ENCODE measurements around the gene CTXND2. TPM values are rescaled to one million over a fixed set of nuclear protein-coding genes. Genes with fewer than 3 reads are reported as not detected.

The CTXND2 gene
- polyA plus RNA-seq, 1 of the 3 experiments (the other 2 are of a cell fraction): not detected

DNA sequence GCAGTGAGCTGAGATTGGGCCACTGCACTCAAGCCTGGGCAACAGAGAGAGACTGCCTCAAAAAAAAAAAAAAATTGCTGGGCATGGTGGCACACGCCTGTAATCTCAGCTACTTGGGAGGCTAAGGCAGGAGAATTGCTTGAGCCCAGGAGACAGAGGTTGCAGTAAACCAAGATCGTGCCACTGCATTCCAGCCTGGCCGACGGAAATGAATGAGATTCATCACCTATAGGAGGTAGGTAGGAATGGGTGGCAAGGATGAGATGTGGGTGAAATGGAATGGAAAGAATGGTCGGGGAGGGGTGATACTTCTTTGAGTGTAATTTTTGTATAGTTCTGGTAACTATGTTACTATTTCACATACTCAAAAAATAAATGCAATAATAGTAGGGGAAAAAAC is 15.4 kb downstream of the CTXND2 start:
- WGBS (ENCODE audit: low lambda C conversion rate): 87% methylated on average over 5 of the region's 5 CpGs
- H2AFZ ChIP-seq (ENCODE audit: low read depth): no peak overlapping the region
- no peak overlapping the region for H3K27ac ChIP-seq (ENCODE audit: low read depth in 2 of 2, low read length in 1 of 2)
- POLR2A ChIA-PET: no interaction called here
- no peaks in the 10 kb centered on the region for H3K79me2 ChIP-seq (ENCODE audit: insufficient read depth)
- H4K20me1 ChIP-seq (ENCODE audit: insufficient read depth): no peaks in the 10 kb centered on the region
- TF ChIP-seq IRF3 (IDR thresholded peaks at IDR 0.05; ENCODE audit: low read depth, low read length) (no peak), TEAD4 (IDR thresholded peaks at IDR 0.05; ENCODE audit: borderline replicate concordance, insufficient read depth) (no peak), YY1 (IDR thresholded peaks at IDR 0.05; ENCODE audit: low read depth) (no peak), USF2 (IDR thresholded peaks at IDR 0.05; ENCODE audit: borderline replicate concordance, low read depth, low read length) (no peak), MXI1 (IDR thresholded peaks at IDR 0.05; ENCODE audit: low read depth, low read length) (no peak), SMC3 (IDR thresholded peaks at IDR 0.05; ENCODE audit: low read depth, low read length) (no peak), TCF12 (IDR thresholded peaks at IDR 0.05) (no peak), FOXJ3 (CRISPR knock-in tag; IDR thresholded peaks at IDR 0.05) (no peak), EP300 (IDR thresholded peaks at IDR 0.05; ENCODE audit: borderline replicate concordance in 1 of 2, low read depth in 1 of 2, low read length in 1 of 2) (no peak), CHD2 (IDR thresholded peaks at IDR 0.05; ENCODE audit: low read length, partially characterized antibody) (no peak), NRF1 (IDR thresholded peaks at IDR 0.05; ENCODE audit: low read depth, low read length) (no peak), GABPA (IDR thresholded peaks at IDR 0.05; ENCODE audit: low read depth) (no peak), FOXM1 (IDR thresholded peaks at IDR 0.05; ENCODE audit: low read depth) (no peak)
- TF ChIP-seq, protein P1, sequence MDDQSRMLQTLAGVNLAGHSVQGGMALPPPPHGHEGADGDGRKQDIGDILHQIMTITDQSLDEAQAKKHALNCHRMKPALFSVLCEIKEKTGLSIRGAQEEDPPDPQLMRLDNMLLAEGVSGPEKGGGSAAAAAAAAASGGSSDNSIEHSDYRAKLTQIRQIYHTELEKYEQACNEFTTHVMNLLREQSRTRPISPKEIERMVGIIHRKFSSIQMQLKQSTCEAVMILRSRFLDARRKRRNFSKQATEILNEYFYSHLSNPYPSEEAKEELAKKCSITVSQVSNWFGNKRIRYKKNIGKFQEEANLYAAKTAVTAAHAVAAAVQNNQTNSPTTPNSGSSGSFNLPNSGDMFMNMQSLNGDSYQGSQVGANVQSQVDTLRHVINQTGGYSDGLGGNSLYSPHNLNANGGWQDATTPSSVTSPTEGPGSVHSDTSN (IDR thresholded peaks at IDR 0.05): no peak
- TF ChIP-seq, protein P2, sequence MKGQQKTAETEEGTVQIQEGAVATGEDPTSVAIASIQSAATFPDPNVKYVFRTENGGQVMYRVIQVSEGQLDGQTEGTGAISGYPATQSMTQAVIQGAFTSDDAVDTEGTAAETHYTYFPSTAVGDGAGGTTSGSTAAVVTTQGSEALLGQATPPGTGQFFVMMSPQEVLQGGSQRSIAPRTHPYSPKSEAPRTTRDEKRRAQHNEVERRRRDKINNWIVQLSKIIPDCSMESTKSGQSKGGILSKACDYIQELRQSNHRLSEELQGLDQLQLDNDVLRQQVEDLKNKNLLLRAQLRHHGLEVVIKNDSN (IDR thresholded peaks at IDR 0.05; ENCODE audit: borderline replicate concordance, low read depth): no peak
- TF ChIP-seq, protein P3, sequence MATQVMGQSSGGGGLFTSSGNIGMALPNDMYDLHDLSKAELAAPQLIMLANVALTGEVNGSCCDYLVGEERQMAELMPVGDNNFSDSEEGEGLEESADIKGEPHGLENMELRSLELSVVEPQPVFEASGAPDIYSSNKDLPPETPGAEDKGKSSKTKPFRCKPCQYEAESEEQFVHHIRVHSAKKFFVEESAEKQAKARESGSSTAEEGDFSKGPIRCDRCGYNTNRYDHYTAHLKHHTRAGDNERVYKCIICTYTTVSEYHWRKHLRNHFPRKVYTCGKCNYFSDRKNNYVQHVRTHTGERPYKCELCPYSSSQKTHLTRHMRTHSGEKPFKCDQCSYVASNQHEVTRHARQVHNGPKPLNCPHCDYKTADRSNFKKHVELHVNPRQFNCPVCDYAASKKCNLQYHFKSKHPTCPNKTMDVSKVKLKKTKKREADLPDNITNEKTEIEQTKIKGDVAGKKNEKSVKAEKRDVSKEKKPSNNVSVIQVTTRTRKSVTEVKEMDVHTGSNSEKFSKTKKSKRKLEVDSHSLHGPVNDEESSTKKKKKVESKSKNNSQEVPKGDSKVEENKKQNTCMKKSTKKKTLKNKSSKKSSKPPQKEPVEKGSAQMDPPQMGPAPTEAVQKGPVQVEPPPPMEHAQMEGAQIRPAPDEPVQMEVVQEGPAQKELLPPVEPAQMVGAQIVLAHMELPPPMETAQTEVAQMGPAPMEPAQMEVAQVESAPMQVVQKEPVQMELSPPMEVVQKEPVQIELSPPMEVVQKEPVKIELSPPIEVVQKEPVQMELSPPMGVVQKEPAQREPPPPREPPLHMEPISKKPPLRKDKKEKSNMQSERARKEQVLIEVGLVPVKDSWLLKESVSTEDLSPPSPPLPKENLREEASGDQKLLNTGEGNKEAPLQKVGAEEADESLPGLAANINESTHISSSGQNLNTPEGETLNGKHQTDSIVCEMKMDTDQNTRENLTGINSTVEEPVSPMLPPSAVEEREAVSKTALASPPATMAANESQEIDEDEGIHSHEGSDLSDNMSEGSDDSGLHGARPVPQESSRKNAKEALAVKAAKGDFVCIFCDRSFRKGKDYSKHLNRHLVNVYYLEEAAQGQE (IDR thresholded peaks at IDR 0.05; ENCODE audit: low read depth, low read length): no peak
- no peaks in the 10 kb centered on the region for H3K9me3 ChIP-seq
- no peaks in the 10 kb centered on the region for H3K4me1 ChIP-seq (ENCODE audit: control insufficient read depth in 1 of 2, insufficient read depth in 2 of 2, low read depth in 1 of 2, low read length in 1 of 2)
- no peaks in the 10 kb centered on the region for H3K27me3 ChIP-seq (ENCODE audit: insufficient read depth)
- no peaks in the 10 kb centered on the region for H3K36me3 ChIP-seq (replicated peaks in 1 of 2; ENCODE audit: control insufficient read depth in 1 of 2, insufficient read depth in 2 of 2, low read length in 1 of 2)
- H3F3A ChIP-seq (replicated peaks; ENCODE audit: insufficient read depth): no peaks in the 10 kb centered on the region
- H3K9me2 ChIP-seq: no peaks in the 10 kb centered on the region
- H3K4me3 ChIP-seq (ENCODE audit: low read depth in 2 of 2, low read length in 1 of 2): no peak overlapping the region
- CTCF ChIA-PET: no interaction called here
- no peak for DNase-seq
- no peak overlapping the region for H3K9ac ChIP-seq
- H3K4me2 ChIP-seq: no peak overlapping the region
